Bronchial smooth muscle cell (primary cell): ENCODE results near the gene SRGAP2B. TPM values are rescaled to one million over a fixed set of nuclear protein-coding genes. Genes with fewer than 3 reads are reported as not detected.

Source experiments
- total RNA-seq: library from RNA; depleted of rRNA; stranded (reverse); fragments of >200 nt; gene quantifications from 2 replicates; pipeline ENCODE4 v1.2.1, GENCODE V29; 2014

SRGAP2B gene
- total RNA-seq = 35.3 and 49.4 TPM in 2 replicates

DNA sequence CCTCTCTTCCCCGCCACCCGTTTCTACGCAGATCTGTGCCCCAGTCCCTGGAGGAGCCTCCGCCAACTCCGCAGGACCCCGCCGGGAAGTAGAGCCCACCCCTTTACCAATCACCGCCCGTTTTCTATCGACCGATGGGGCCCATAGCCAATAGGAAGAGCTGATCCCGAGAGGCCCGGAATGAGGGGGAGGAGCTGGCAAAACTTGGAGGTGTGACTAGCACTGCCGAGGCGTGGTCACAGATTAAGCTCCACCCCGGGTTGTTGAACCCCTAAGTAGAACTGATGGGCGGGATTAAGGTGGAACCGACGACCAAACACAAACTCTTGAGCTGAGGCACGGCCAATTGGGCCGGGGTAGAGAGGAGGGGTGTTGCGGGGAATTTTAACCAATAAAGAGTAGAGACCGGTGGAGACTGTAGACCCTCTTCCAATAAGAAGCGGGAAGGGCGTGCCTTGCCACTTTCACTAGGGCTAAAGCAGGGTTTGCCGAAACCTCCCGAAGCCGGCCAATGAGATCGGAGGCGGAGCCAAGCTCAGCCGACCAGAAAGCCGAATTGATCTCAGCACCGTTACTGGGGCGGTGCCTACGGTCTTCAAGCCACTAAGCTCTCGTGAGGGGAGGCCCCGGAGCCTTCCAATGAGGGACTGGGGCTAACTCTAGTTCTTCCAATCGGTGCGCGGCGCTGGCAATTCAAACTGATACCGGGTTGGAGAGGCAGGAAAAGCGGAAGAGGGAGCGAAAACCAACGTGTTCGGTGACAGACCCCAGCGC is at the start of gene SRGAP2B, which contains the start of gene FAM72D:
Gene SRGAP2B, minus strand, starts transcription at position 45 of the 774 bp plus-strand sequence. CDS start 2,427 bp downstream, outside the sequence.
Gene FAM72D, plus strand, starts transcription at position 691 of the 774 bp plus-strand sequence. CDS start 874 bp downstream, outside the sequence.

Other genes with a start within 250 kb of the SRGAP2B start
- gene FAM72D, start 646 bp upstream of the SRGAP2B start, total RNA-seq = 0.09 and 0.47 TPM in 2 replicates
- not detected in 2 replicates for gene PPIAL4D, start 146.8 kb upstream of the SRGAP2B start, total RNA-seq